T1000 (cell line): ENCODE measurements around the gene CNDP1.
"Not testable (repeated sequence)": the region's sequence is repeated elsewhere in the genome, so short reads cannot be mapped to it uniquely, and the experiment has no call there.

ENCODE experiments used
- DNase-seq: peaks from one replicate; lab custom pipeline; 2025; ENCODE audit warnings: mixed read lengths; lab: John Stamatoyannopoulos, UW

CNDP1 gene

GRCh38 chr18:74534150-74534969 is at the start of gene CNDP1:
TSS of gene CNDP1 (plus strand) at chr18:74534500. CDS start at chr18:74534668, 168 bp downstream.
- no peak for DNase-seq

GRCh38 chr18:74486119-74486849 is 48.0 kb upstream of the CNDP1 start:
- no peak for DNase-seq

GRCh38 chr18:74488354-74488753 is 45.9 kb upstream of the CNDP1 start:
- DNase-seq: no peak

- DNase-seq: no peak
Measured at GRCh38 chr18:74488864-74489263, 45.4 kb upstream of the CNDP1 start.

GRCh38 chr18:74489676-74490075 is 44.6 kb upstream of the CNDP1 start:
- DNase-seq: no peak

GRCh38 chr18:74492259-74492658 is 42.0 kb upstream of the CNDP1 start:
- no peak for DNase-seq

- DNase-seq: no peak
Measured at GRCh38 chr18:74493689-74494088, 40.6 kb upstream of the CNDP1 start.

- DNase-seq: no peak
Measured at GRCh38 chr18:74494514-74494913, 39.8 kb upstream of the CNDP1 start.

- peak; percentile 94 for DNase-seq
Measured at GRCh38 chr18:74495581-74496507, 38.5 kb upstream of the CNDP1 start, which contains the start of gene CNDP2. TSS of gene CNDP2 (plus strand) at chr18:74496363. CDS start at chr18:74499974, 3,611 bp downstream.

GRCh38 chr18:74496508-74497323 is 37.6 kb upstream of the CNDP1 start:
- peak; percentile 57 for DNase-seq

- no peak for DNase-seq
Measured at GRCh38 chr18:74497324-74497676, 37.0 kb upstream of the CNDP1 start.

- DNase-seq: no peak
Measured at GRCh38 chr18:74497778-74498177, 36.5 kb upstream of the CNDP1 start.

GRCh38 chr18:74498712-74499627 is 35.3 kb upstream of the CNDP1 start:
- DNase-seq: no peak

- DNase-seq: no peak
Measured at GRCh38 chr18:74499633-74500032, 34.7 kb upstream of the CNDP1 start.

- DNase-seq: no peak
Measured at GRCh38 chr18:74500372-74500771, 33.9 kb upstream of the CNDP1 start.

- DNase-seq: not testable (repeated sequence)
Measured at GRCh38 chr18:74500774-74501173, 33.5 kb upstream of the CNDP1 start.

GRCh38 chr18:74501386-74501785 is 32.9 kb upstream of the CNDP1 start:
- no peak for DNase-seq

GRCh38 chr18:74503137-74503536 is 31.2 kb upstream of the CNDP1 start:
- DNase-seq: no peak

- DNase-seq: no peak
Measured at GRCh38 chr18:74505776-74506175, 28.5 kb upstream of the CNDP1 start.

- DNase-seq: no peak
Measured at GRCh38 chr18:74506448-74507084, 27.7 kb upstream of the CNDP1 start.
